ENCODE data around the gene SBF2.
"Not testable (repeated sequence)": the region's sequence is repeated elsewhere in the genome, so short reads cannot be mapped to it uniquely, and the experiment has no call there.

The SBF2 gene

DNA sequence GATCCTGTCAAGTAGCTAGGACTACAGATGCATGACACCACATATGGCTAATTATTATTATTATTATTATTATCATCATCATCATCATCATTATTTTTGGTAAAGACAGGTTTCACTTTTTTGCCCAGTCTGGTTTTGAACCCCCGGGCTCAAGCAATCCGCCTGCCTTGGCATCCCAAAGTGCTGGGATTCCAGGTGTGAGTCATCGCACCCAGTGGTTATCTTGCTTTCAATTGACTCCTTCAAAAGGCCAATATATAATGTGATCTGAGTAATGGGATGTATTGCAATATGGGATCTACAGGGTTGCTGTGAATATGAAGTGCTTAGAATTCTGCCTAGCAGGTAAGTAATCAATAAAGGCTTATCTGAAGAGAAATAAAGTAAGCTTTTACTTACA, 221.2 kb downstream of the SBF2 start:
- DNase-seq (ENCODE audit: low read depth in 1 of 2, low spot score in 1 of 2) = no peak

DNA sequence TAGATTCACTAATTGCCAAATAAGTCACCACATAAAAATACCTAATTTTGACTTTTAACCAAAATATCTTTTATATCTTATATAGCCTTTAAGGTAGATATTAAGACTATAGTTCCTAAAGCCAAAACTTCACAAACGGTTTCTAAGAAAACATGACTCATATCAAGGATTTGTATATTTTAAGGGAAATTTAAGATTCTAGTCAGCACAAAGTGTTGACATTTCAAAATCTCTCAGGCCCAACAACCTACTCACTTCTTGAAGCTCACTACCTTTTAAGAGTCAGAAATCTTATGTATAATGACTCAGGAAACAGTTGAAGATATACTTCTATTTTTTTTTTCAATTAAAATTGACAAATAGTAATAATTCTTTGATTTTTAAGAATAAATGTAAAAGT, 221.9 kb downstream of the SBF2 start:
- no peak for DNase-seq (ENCODE audit: low read depth in 1 of 2, low spot score in 1 of 2)

GRCh38 chr11:10067629-10068300, 226.3 kb downstream of the SBF2 start:
- no peak for DNase-seq (ENCODE audit: low read depth in 1 of 2, low spot score in 1 of 2)

DNA sequence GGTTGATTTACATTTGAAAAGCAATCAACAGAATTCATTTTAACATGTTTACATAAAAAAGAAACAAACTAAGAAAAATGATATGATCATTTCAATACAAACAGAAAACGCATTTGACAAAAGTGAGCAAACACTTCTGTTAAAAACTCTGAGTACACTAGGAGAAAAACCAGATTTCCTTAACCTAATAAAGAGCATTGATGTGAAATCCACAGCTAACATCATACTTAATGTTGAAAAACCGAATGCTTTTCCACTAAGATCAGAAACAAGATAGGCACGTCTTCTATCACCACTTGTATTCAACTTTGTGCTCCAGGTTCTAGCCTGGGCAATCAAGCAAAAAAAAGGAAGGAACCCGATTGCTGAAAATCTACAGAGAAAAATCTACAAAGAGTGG, 227.6 kb downstream of the SBF2 start:
- DNase-seq (ENCODE audit: low read depth in 1 of 2, low spot score in 1 of 2) = no peak

DNA sequence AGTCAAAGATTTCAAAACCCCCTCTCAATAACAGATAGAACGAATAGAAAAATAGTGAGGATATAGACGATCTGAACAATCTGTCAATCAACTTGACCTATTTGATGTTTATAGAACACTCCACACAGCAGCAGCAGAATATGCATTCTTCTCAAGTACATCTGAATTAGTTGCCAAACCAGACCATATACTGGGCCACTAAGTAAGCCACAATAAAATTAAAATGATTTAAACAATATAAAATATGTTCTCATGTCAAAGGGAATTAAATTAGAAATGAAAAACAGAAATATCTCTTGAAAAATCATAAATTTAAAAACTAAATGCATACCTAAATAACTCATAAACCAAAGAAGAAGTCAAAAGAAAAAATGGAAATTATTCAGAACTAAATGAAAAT, 229.2 kb downstream of the SBF2 start:
- no peak for DNase-seq (ENCODE audit: low read depth in 1 of 2, low spot score in 1 of 2)

DNA sequence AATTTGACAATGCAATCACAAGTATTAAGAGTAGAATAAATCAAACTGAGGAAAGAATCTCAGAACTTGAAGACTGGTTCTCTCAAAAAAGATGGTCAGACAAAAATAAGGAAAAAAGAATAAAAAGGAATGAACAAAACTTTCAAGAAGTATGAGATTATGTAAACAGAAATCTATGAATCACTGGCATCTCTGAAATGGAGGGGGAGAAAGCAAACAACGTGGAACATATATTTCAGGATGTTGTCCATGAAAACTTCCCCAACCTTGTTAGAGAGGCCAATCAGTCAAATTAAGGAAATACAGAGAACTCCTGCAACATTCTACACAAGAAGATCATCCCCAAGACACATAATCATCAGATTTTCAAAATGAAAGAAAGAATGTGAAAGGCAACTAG, 235.7 kb downstream of the SBF2 start:
- DNase-seq (ENCODE audit: low read depth in 1 of 2, low spot score in 1 of 2) = no peak

- no peak for DNase-seq (ENCODE audit: low read depth in 1 of 2, low spot score in 1 of 2)
Observed at GRCh38 chr11:10051868-10052586, 242.0 kb downstream of the SBF2 start.

- DNase-seq (ENCODE audit: low read depth in 1 of 2, low spot score in 1 of 2) = no peak
Observed at GRCh38 chr11:10050561-10050960, 243.5 kb downstream of the SBF2 start.

GRCh38 chr11:10049756-10050155, 244.3 kb downstream of the SBF2 start:
- DNase-seq (ENCODE audit: low read depth in 1 of 2, low spot score in 1 of 2) = no peak

- DNase-seq (ENCODE audit: low read depth in 1 of 2, low spot score in 1 of 2) = no peak
Observed at GRCh38 chr11:10048350-10048749, 245.7 kb downstream of the SBF2 start.

DNA sequence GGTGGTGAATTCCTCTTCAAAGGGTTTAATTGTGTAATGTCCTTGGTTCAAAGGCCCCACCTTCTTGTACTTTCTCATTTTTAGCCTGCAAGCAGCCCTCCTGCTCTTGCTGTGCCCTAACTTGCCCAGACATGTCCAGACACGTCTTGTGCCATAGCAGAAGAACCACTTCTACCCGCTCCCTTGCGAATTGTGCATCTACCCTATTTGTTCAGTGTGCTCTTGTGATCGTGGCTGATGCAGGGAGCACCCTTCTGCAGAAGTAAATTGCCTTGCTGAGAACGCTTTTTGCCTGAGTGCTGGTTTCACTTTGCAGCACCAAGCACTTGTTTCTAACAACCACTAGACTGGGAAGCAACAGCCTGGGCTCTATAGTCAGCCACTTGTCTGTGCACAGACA, 249.4 kb downstream of the SBF2 start:
- no peak for DNase-seq (ENCODE audit: low read depth in 1 of 2, low spot score in 1 of 2)

GRCh38 chr11:10042699-10043098, 251.3 kb downstream of the SBF2 start:
- no peak for DNase-seq (ENCODE audit: low read depth in 1 of 2, low spot score in 1 of 2)

DNA sequence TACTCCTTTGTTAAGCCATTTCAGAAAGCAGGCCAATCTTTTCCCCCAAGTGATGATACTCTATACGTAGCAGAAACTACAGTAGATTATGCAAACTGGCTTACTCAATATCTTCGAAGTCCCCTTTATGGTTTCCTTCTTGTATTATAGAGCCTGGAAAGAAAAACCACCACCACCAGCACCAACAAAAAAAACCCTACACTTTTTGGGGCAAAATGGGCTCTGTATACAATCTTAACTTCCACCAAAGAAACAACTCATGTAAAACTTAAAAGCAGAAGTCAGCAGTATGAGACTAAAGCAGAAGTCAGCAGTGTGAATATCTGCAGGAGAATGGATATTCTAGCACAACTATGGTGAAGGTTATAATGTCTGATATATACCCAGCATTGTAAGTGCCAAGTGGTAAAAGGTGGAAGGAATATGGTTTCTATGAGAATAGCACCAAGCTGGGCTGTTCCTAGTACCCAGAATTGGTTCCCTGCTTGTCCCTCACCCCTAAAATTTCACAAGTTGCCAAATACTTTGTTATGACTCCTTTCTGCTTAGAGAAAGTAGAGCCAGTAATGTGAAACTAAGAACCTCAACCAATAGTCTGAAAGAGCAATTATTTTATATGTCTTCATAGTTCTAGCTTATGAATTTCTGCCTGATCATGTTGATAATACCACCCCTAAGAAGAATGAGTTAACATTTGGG, 252.1 kb downstream of the SBF2 start:
- no peak for DNase-seq (ENCODE audit: low read depth in 1 of 2, low spot score in 1 of 2)

GRCh38 chr11:10041332-10041731, 252.7 kb downstream of the SBF2 start:
- no peak for DNase-seq (ENCODE audit: low read depth in 1 of 2, low spot score in 1 of 2)

GRCh38 chr11:10038521-10039302, 255.3 kb downstream of the SBF2 start:
- DNase-seq (ENCODE audit: low read depth in 1 of 2, low spot score in 1 of 2) = no peak

DNA sequence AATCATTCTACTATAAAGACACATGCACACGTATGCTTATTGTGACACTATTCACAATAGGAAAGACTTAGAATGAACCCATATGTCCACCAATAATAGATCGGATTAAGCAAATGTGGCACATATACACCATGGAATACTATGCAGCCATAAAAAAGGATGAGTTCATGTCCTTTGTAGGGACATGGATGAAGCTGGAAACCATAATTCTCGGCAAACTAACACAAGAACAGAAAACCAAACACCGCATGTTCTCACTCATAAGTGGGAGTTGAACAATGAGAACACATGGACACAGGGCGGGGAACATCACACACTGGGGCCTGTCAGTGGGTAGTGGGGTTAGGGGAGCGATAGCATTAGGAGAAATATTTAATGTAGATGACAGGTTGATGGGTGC, 258.1 kb downstream of the SBF2 start:
- DNase-seq (ENCODE audit: low read depth in 1 of 2, low spot score in 1 of 2) = not testable (repeated sequence)

DNA sequence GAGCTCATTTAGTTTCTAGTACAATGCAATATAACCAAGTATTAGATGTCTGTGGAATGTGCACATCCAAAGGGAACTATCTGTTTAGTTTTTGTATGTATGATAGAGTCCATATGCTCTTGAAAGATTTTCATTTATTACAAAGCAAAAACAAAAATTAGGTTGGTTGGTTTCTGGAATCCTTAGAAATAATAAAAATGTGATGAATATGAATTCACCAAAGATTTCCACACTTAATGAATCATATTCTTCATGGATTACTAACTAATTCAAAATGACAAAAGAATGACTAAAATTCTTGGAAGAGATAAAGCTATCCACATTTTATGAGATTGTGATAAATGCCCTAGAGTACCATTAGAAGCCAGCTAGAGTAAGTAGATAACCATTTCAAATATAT, 261.1 kb downstream of the SBF2 start:
- DNase-seq (ENCODE audit: low read depth in 1 of 2, low spot score in 1 of 2) = no peak

GRCh38 chr11:10030122-10030490, 263.9 kb downstream of the SBF2 start:
- no peak for DNase-seq (ENCODE audit: low read depth in 1 of 2, low spot score in 1 of 2)

GRCh38 chr11:10029386-10030121, 264.5 kb downstream of the SBF2 start:
- no peak for DNase-seq (ENCODE audit: low read depth in 1 of 2, low spot score in 1 of 2)

GRCh38 chr11:10026514-10026913, 267.5 kb downstream of the SBF2 start:
- no peak for DNase-seq (ENCODE audit: low read depth in 1 of 2, low spot score in 1 of 2)

DNA sequence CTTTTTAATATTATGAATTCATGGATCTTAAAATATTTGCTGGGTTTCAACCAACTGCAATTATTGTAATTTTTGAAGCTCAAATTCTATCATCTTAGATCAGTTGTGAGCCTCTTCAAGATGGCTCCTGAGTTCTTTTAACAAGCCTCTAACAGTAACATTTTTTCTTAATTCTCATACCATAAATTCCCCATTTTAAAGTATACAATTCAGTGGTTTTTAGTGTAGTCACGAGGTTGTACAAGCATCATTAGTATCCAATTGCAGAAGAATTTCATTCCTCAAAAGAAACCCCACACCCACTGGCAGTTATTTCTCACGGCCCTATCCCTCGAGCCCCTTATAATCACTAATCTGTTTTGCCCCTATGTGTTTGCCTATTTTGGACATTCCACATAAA, 270.8 kb downstream of the SBF2 start:
- DNase-seq (ENCODE audit: low read depth in 1 of 2, low spot score in 1 of 2) = no peak

Data from activated CD4-positive, alpha-beta T cell treated with anti-CD3 and anti-CD28 coated beads, Interleukin-2, amount 50 U/mL, for 24 hours (primary cell).